BJ (cell line): ENCODE data around the gene VPS26A. TPM values are rescaled to one million over a fixed set of nuclear protein-coding genes. Genes with fewer than 3 reads are reported as not detected.

Experiments
- CTCF ChIA-PET: fragments of 350-600 bp; formaldehyde crosslinking; extraction: SDS; loops from one replicate; lab custom pipeline; 2021; ENCODE audit warnings: antibody characterized with exemption, inconsistent platforms; lab: Yijun Ruan, JAX
- POLR2A ChIA-PET: fragments of 300-600 bp; sonication (Branson Sonifier 250); formaldehyde crosslinking; extraction: SDS; loops from one replicate; lab custom pipeline; 2021; ENCODE audit warnings: antibody characterized with exemption; lab: Charles Lee
- DNase-seq: peaks from one replicate; pipeline ENCODE4 v3.0.0-alpha.2; 2011; ENCODE audit warnings: low read depth
- H3K27me3 ChIP-seq: 2 replicates; pipeline ENCODE4 v1.6.0; 2011; ENCODE audit warnings: low read length; ENCODE audit not compliant: control insufficient read depth, insufficient read depth
- H3K36me3 ChIP-seq: 2 replicates; pipeline ENCODE4 v1.5.1; 2011; ENCODE audit warnings: low read length; ENCODE audit not compliant: control insufficient read depth, insufficient read depth
- H3K4me3 ChIP-seq: 2 replicates; pipeline ENCODE4 v1.5.1; 2011; ENCODE audit warnings: low read depth, mild to moderate bottlenecking, control low read depth, low read length
- CTCF ChIP-seq: IDR thresholded peaks from 2 replicates; pipeline ENCODE4 v1.5.1; 2011; ENCODE audit warnings: low read depth, mild to moderate bottlenecking, control low read depth, inconsistent platforms, low read length, moderate library complexity; ENCODE audit not compliant: insufficient read depth
- polyA plus RNA-seq: library from polyadenylated mRNA; depleted of rRNA; stranded (reverse); fragments of >200 nt; gene quantifications from 2 replicates; pipeline ENCODE4 v1.2.3, GENCODE V29; 2011

The VPS26A gene
- polyA plus RNA-seq, 1 experiment, result 7.5 TPM

GRCh38 chr10:69089638-69090599 lies 34.1 kb upstream of the VPS26A start:
- ChIA-PET CTCF (interaction anchor here (1.0 to 1.2 kb wide), 4 partner anchors 33 to 109 kb away, joined by 3 read pairs; no protein-coding TSS in a partner anchor), POLR2A (no interaction called here)
- no peak for DNase-seq
- H3K27me3 ChIP-seq, result no peaks in the 10 kb centered on the region
- TF ChIP-seq CTCF, result no peak
- H3K4me3 ChIP-seq, result no peak overlapping the region
- H3K36me3 ChIP-seq, result no peaks in the 10 kb centered on the region

- no peak for TF ChIP-seq CTCF
- H3K27me3 ChIP-seq, result no peaks in the 10 kb centered on the region
- ChIA-PET POLR2A (no interaction called here), CTCF (interaction anchor here (1.0 to 5.8 kb wide), 3 partner anchors 82 to 110 kb away, joined by 3 to 65 read pairs (median 3); no protein-coding TSS in a partner anchor)
- H3K36me3 ChIP-seq, result no peaks in the 10 kb centered on the region
- H3K4me3 ChIP-seq, result no peak overlapping the region
- no peak for DNase-seq
Observed at GRCh38 chr10:69090685-69091084, 33.3 kb upstream of the VPS26A start.

GRCh38 chr10:69091143-69091651 lies 32.8 kb upstream of the VPS26A start:
- no peaks in the 10 kb centered on the region for H3K36me3 ChIP-seq
- no peak overlapping the region for H3K4me3 ChIP-seq
- DNase-seq, result no peak
- POLR2A ChIA-PET, result no interaction called here
- CTCF ChIA-PET, result interaction anchor here (1.0 to 5.8 kb wide), 3 partner anchors 83 to 110 kb away, joined by 3 to 65 read pairs (median 3); no protein-coding TSS in a partner anchor
- no peak for TF ChIP-seq CTCF
- no peaks in the 10 kb centered on the region for H3K27me3 ChIP-seq

GRCh38 chr10:69092959-69093850 lies 30.8 kb upstream of the VPS26A start:
- ChIA-PET CTCF (interaction anchor here (0.7 to 5.8 kb wide), 31 partner anchors 9 to 324 kb away, joined by 3 to 65 read pairs (median 4); partner anchors contain the start of genes DDX21 and KIFBP), POLR2A (no interaction called here)
- peak; percentile 72 for TF ChIP-seq CTCF
- Histone ChIP-seq H3K36me3 (no peaks in the 10 kb centered on the region), H3K27me3 (no peaks in the 10 kb centered on the region), H3K4me3 (no peak overlapping the region)
- DNase-seq, result peak; percentile 27
